Urinary bladder (tissue), 4 donors: ENCODE results near the gene PTPRU. TPM values are rescaled to one million over a fixed set of nuclear protein-coding genes. Genes with fewer than 3 reads are reported as not detected.
"Not testable (repeated sequence)": the region's sequence is repeated elsewhere in the genome, so short reads cannot be mapped to it uniquely, and the experiment has no call there.

Experiments used
- DNase-seq: peaks from one replicate; pipeline ENCODE4 v3.0.0-alpha.2; 2015; ENCODE audit errors: extremely low spot score
- H3K27ac ChIP-seq: one replicate; pipeline ENCODE4 v1.5.1; 2013; ENCODE audit warnings: low read depth, mild to moderate bottlenecking, moderate library complexity
- H3K36me3 ChIP-seq: one replicate; pipeline ENCODE4 v1.6.1; 2013; ENCODE audit warnings: mild to moderate bottlenecking, moderate library complexity; ENCODE audit not compliant: insufficient read depth
- H3K4me1 ChIP-seq: one replicate; pipeline ENCODE4 v1.6.1; 2013; ENCODE audit warnings: mild to moderate bottlenecking, moderate library complexity; ENCODE audit not compliant: insufficient read depth
- H3K4me3 ChIP-seq: one replicate; pipeline ENCODE4 v1.5.1; 2013; ENCODE audit warnings: low read depth, low read length
- WGBS: extraction: QIAGEN DNeasy Blood & Tissue Kit; methylation state at CpG from one replicate; pipeline ENCODE4 v1.1.7; 2013; 5-methylcytosine and 5-hydroxymethylcytosine counted together
- polyA plus RNA-seq: library from polyadenylated mRNA; stranded (reverse); fragments of 200-250 nt; gene quantifications from one replicate; pipeline ENCODE4 v1.2.3, GENCODE V29; 2013
- total RNA-seq: library from RNA; depleted of rRNA; stranded (reverse); fragments of >200 nt; gene quantifications from one replicate; pipeline ENCODE4 v1.2.3, GENCODE V29; 2014
- donor health status: healthy with polysubstance abuse.
- donor health status: healthy.

The PTPRU gene
- total and polyA plus RNA-seq, 2 donors: 11.7 to 17.1 TPM

DNA sequence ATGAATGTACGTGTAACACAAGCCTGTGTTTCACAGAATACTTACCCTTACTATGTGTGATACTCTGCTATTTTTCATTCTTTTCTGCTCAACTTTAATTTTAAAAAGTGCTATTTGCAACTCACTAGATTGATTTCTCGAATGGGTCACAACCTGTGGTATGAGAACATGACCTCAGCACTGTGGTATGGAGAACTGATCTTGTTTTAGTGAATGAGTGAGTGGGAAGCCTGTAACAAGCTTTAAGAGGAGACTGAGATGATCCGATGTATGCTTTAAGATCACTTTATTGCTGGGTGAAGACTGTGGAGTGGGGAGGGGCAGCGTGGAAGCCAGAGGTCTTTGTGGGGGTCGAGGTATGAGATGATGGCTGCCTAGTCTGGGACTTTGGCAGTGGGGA lies 27.1 kb upstream of the PTPRU start:
- Histone ChIP-seq H3K4me1 (no peaks in the 10 kb centered on the region), H3K36me3 (peaks cover 4% of the 10 kb centered on the region)
- WGBS: 65% methylated on average over 5 of the region's 5 CpGs

DNA sequence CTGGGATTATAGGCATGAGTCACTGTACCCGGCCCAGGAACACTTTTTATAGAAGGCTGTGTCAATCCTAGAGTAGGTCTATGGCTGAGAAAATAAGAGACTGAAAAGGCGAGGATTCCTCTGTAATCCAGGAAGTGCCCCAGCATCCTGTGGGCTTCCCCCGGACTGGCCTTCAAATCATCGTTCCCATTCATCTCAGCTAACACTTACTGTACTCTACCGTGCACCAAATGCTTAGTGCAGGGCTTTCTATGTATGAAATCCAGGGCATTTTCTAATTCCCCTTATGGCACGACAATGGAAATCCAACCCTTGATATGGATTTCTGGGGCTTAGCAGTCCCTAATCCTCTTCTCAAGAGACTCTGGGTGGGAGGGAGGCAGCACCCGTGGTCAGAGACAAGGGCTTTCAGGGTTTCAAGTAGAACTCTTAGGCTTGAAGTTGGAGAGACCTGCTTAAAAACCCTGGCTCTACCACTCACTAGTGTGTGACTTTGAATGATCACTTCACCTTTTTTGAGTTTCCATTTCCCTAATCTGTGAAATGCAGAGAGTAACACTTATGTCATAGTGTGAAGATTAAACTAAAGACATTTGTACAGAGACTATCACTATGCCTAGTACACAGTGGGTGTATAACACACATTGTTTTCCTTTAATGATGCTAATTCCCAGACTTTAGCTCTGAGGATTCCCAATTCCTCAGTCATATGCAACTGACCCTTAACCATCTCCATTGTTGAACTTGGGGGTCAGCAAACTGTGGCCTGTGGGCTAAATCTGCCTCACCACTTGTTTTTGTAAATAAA lies 25.8 kb upstream of the PTPRU start:
- 66% methylated on average over 7 of the region's 7 CpGs for WGBS
- DNase-seq: no peak
- Histone ChIP-seq H3K36me3 (peaks cover 4% of the 10 kb centered on the region), H3K4me1 (no peaks in the 10 kb centered on the region), H3K4me3 (no peak overlapping the region), H3K27ac (no peak overlapping the region)

More for the DNA sequence above, 27.1 kb upstream of the PTPRU start:
- Histone ChIP-seq H3K4me3 (no peak overlapping the region), H3K27ac (no peak overlapping the region)
- DNase-seq: no peak

DNA sequence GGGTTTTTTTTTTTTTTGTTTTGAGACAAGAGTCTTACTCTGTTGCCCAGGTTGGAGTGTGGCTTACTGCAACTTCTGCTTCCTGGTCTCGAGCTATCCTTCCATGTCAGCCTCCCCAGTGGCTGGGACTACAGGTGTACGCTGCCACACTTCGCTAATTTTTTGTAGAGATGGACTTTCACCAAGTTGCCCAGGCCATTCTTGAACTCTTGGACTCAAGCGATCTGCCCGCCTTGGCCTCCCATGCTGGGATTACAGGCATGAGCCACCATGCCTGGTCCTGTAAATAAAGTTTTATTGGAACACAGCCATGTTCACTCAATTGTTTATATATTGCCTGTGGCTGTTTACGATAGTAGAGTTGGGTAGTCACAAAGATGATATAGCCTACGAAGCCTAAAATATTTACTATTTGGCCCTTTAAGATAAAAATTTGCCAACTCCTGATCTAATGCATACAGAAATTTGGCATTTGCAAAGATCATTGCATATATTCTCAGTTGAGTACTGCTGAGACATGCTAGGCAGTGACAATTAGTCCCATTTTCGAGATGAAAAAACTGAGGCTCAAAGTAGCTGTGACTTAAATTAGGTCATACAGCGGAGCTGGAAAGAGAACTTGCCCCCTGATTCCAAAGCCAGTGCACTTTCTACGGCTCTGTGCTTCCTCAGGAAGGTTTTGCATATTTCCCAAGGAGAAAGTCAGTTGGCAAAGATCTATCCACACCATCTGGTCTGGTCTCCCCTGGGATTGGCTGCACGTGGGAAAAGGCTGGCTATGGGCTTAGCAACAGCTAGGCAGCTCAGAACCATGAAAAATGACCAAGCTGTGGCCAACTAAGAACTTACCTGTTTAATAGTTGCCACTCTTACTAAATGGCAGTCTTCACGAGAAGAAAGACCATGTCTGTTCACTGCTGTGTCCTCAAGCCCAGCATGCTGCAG lies 25.0 kb upstream of the PTPRU start:
- no peak for DNase-seq
- H3K4me1 ChIP-seq: no peaks in the 10 kb centered on the region
- WGBS: 82% methylated on average over 12 of the region's 12 CpGs
- no peak overlapping the region for H3K4me3 ChIP-seq
- no peak overlapping the region for H3K27ac ChIP-seq
- peaks cover 2% of the 10 kb centered on the region for H3K36me3 ChIP-seq

DNA sequence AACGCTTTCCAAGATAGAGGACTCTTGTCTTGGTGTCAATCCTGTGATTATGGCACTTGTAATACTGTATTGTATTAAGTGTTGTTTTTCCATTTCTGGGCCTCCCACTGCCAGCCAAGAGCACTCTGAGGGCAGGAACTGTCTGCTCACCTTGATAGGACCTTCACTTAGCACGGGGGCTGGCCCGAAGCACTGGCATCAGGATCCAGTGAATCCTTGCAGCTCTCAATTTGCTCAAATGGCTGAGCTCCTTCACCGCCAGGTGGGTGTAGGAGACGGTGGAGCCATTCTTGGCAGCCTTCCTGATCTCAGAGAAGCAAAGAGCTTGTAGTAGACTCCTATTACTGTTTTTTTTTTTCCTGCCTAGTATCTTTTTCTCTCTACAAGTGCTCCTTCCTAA lies 23.3 kb upstream of the PTPRU start:
- no peak overlapping the region for H3K4me3 ChIP-seq
- WGBS: 92% methylated on average over 5 of the region's 5 CpGs
- no peak overlapping the region for H3K27ac ChIP-seq
- no peaks in the 10 kb centered on the region for H3K36me3 ChIP-seq
- DNase-seq: no peak
- H3K4me1 ChIP-seq: no peaks in the 10 kb centered on the region

DNA sequence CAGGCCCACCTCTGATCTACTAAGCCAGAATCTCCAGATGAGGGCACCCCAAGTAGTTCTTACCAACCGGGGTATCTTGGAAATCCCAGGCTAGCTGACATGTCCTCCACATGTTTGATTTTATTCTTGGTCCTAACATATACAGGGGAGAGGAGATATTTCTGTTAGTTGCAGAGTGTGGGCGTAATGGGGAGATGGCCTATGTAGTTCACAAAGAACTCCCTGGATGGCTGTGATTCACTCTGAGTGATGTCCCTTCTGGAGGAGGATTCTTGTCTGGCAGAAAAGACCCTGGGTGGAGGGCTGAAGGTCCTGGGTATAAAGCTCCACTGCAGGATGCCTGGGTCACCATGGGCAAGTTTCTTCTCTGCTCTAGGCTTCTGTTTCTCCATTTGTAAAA lies 18.7 kb upstream of the PTPRU start:
- no peak for DNase-seq
- H3K27ac ChIP-seq: no peak overlapping the region
- no peaks in the 10 kb centered on the region for H3K4me1 ChIP-seq
- H3K36me3 ChIP-seq: no peaks in the 10 kb centered on the region
- H3K4me3 ChIP-seq: no peak overlapping the region
- 96% methylated on average over 2 of the region's 2 CpGs for WGBS

DNA sequence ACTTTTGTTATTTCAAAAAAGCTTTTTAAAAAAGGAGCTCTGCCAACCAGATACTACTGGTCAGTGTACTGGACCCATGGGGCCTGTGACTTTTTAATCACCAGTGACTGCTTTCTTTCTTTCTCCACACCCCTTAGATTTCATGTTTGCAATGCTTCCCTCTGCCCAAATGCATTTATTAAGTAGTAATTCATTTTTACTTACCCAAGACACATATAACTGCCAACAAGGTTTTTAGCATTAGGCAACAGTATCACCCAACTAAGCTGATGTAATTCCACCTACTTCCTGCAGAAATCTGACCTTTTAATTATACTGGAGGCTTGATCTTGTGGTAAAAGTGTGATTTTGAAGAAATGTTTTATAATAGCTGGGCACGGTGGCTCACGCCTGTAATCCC lies 18.1 kb upstream of the PTPRU start:
- Histone ChIP-seq H3K36me3 (no peaks in the 10 kb centered on the region), H3K4me3 (no peak overlapping the region), H3K4me1 (no peaks in the 10 kb centered on the region), H3K27ac (no peak overlapping the region)
- DNase-seq: no peak
- WGBS: 84% methylated on average over 2 of the region's 2 CpGs

DNA sequence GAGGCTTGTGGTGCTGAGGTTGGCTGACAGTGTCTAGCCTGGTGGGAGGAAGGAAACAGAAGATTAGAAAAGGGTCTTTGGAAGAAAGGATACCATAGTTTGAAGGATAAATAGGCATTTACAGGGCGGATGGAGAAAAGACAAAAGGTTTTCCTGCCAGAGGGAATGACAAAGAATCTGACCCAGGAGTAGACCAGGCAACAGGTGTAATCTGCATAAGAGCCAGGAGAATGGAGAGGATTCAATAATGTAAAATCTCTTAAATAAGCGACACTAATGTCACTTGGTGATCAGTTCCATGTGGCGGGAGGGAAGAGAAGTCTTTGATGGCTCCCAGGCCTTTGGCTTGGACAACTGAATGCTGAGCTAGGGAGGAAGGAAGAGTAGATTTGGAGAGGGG lies 15.0 kb upstream of the PTPRU start:
- no peaks in the 10 kb centered on the region for H3K36me3 ChIP-seq
- 89% methylated on average over 3 of the region's 3 CpGs for WGBS
- no peak for DNase-seq

DNA sequence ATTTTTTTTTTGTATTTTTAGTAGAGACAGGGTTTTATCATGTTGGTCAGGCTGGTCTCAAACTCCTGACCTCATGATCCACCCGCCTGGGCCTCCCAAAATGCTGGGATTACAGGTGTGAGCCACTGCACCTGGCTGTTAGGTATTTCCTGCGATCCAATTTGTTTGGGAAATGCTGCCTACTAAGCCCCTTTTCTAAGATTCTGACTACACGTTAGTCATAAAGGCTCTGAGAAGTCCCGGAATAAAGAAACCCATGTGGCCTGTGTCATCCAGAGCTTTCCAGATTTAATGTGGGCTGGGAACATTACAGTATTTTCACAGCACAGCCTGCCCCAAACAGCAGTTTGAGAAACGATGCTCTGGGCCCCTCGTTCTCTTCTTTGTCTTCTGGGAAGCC lies 14.1 kb upstream of the PTPRU start:
- H3K36me3 ChIP-seq, H3K4me1 ChIP-seq, DNase-seq, H3K27ac ChIP-seq, H3K4me3 ChIP-seq: not testable (repeated sequence)
- WGBS: 85% methylated on average over 6 of the region's 6 CpGs

More for the DNA sequence above, 15.0 kb upstream of the PTPRU start:
- H3K4me3 ChIP-seq: no peak overlapping the region
- H3K4me1 ChIP-seq: no peaks in the 10 kb centered on the region
- no peak overlapping the region for H3K27ac ChIP-seq

DNA sequence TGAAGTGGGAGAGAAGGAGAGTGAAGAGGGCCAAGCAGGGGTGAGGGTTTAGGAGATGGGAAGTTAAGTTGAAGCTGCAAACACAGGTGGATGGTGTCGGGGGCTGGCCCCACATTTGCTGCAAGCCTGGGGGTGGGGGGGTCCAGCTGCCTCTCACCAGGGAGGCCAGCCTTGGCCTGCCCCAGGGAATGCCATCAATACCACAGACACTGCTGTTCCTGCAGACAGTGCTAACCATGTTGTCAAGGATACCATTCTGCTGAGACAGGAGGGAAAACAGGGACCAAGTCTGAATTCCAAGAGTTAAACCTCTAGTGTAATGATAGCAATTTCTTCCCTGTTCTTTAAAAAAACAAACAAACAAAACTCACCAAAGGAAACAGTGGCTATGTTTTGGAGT lies 13.6 kb upstream of the PTPRU start:
- no peaks in the 10 kb centered on the region for H3K4me1 ChIP-seq

DNA sequence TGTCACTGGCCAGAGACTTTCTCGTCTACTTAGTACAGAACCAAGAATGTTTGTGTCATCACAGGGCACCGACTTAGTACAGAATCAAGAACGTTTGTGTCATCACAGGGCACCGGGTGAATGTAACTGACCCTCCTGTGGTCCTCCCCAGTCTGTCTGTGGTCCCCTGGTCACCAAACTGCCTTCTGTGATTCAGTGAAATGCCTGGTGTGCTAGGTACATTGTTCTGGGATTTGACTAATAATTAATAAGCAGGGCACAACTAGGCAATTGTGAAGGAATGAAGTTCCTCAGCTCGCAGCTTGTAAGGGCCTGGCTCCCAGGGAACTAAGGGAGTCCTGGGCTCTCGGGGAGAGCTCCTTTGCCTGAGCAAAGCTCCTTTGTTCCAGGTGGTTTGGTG lies 12.8 kb upstream of the PTPRU start:
- Histone ChIP-seq H3K4me1 (no peaks in the 10 kb centered on the region), H3K36me3 (no peaks in the 10 kb centered on the region), H3K4me3 (no peak overlapping the region), H3K27ac (no peak overlapping the region)
- DNase-seq: no peak
- 84% methylated on average over 6 of the region's 6 CpGs for WGBS

More for the DNA sequence above, 13.6 kb upstream of the PTPRU start:
- no peaks in the 10 kb centered on the region for H3K36me3 ChIP-seq
- no peak overlapping the region for H3K27ac ChIP-seq
- WGBS: 88% methylated on average over 1 of the region's 1 CpG
- H3K4me3 ChIP-seq: no peak overlapping the region
- no peak for DNase-seq

DNA sequence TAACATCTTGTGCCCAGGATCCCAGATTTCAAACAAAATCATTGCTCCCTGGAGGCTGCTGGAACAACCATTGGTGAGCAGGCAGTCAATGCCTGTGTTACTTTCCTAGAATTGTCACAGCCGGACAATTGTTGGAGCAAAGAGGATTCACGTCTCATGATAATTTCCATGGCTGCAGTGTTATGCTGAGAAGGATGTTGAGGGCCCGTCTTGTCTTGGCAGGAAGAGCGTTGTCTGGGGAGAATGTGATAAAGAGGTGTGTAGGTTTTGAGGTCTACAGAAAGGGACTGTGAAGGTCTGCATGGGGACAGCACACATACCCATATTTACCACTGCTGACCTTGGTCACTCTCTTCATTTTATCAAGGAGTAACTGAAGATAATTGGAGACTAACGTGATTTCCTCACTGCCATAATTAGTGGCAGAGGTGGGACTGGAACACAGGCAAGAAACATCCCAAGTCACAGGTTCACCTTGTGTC lies 11.9 kb upstream of the PTPRU start:
- DNase-seq: no peak
- H3K4me1 ChIP-seq: no peaks in the 10 kb centered on the region
- H3K27ac ChIP-seq: no peak overlapping the region
- 89% methylated on average over 5 of the region's 5 CpGs for WGBS
- H3K4me3 ChIP-seq: no peak overlapping the region
- H3K36me3 ChIP-seq: no peaks in the 10 kb centered on the region

DNA sequence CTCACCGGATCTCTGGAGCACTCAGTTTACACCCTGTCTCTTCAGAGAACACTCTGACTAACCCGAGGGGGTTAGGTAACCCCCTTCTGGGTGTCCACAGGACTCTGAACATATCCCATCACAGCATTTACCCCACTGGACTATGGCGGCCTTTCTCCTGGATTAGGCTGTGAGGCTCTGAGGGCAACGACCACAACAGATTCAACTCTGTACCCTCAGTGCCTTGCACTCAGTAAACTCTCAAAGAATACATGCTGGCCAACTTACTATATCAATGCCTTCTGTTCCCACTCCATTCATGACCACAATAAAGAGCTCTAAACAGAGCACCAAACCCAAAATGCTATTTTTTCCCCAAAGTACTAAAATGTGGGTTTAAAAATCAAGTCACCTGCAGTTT lies 11.0 kb upstream of the PTPRU start:
- DNase-seq: no peak
- H3K27ac ChIP-seq: no peak overlapping the region

DNA sequence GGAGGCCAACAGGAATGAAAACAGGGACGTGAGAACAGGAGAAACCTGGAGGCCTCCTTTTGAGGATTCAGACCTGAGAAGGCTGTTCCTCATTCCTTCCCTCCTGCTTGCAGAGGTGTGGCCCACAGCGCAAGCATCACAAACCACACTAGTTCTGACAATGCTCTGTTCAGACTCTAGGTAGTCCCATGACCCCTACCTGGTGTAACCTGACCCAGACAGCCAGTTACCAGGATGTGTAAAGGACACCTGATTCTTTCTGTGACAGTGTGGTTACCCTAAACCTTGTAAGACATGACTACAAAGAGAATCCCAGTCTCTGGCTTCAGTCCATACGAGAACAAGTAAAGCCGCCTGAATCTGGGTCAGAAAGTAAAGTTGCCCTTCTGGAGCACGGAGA lies 8.8 kb upstream of the PTPRU start:
- H3K27ac ChIP-seq: no peak overlapping the region
- WGBS: 80% methylated on average over 5 of the region's 5 CpGs

More for the DNA sequence above, 11.0 kb upstream of the PTPRU start:
- H3K4me1 ChIP-seq: no peaks in the 10 kb centered on the region
- WGBS: 90% methylated on average over 4 of the region's 4 CpGs
- no peaks in the 10 kb centered on the region for H3K36me3 ChIP-seq
- no peak overlapping the region for H3K4me3 ChIP-seq

DNA sequence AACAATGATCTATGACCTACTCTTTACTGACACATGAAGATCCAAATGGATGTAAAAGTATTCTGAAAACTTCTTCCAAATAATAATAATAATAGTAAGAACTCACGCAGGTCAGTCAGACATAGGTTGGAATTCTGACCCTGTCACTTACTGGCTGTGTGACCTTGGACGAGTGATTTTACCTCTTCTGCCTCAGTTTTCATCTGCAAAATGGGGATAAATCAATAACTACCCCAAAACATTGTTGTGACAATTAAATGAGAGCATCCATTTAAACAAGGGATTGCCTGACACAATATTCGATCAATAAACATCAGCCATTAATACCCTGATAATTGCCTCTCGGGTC lies 6.1 kb upstream of the PTPRU start:
- Histone ChIP-seq H3K4me1 (no peaks in the 10 kb centered on the region), H3K4me3 (peak overlapping the region; percentile 50), H3K36me3 (no peaks in the 10 kb centered on the region), H3K27ac (no peak overlapping the region)
- WGBS: 12% methylated on average over 4 of the region's 4 CpGs
- no peak for DNase-seq

More for the DNA sequence above, 8.8 kb upstream of the PTPRU start:
- Histone ChIP-seq H3K4me3 (no peak overlapping the region), H3K36me3 (no peaks in the 10 kb centered on the region), H3K4me1 (no peaks in the 10 kb centered on the region)
- DNase-seq: no peak
